Transverse colon (tissue), 3 donors: Measurements from ENCODE around the gene TFRC.

Experiments
- EP300 ChIP-seq: sonication (generic); formaldehyde crosslinking; IDR thresholded peaks from one replicate; pipeline ENCODE4 v1.6.1; 2017; ENCODE audit warnings: antibody characterized with exemption, low read depth
- POLR2A ChIP-seq: fragments of 450-650 bp; IDR thresholded peaks from one replicate; pipeline ENCODE4 v1.6.1; 2016; ENCODE audit warnings: antibody characterized with exemption, mild to moderate bottlenecking, moderate library complexity
- TF ChIP-seq, protein P1 (sequence below), 5 experiments: fragments of 200-600 bp in 3 of 5; fragments of 450-650 bp in 2 of 5; sonication (generic) in 3 of 5; IDR thresholded peaks; 1 replicate in 2 of 5; 2 replicates in 3 of 5; pipeline ENCODE4 v1.5.1; 2016 to 2017; ENCODE audit warnings: antibody characterized with exemption in 5 of 5, inconsistent platforms in 3 of 5, mild to moderate bottlenecking in 2 of 5, moderate library complexity in 1 of 5

DNA sequence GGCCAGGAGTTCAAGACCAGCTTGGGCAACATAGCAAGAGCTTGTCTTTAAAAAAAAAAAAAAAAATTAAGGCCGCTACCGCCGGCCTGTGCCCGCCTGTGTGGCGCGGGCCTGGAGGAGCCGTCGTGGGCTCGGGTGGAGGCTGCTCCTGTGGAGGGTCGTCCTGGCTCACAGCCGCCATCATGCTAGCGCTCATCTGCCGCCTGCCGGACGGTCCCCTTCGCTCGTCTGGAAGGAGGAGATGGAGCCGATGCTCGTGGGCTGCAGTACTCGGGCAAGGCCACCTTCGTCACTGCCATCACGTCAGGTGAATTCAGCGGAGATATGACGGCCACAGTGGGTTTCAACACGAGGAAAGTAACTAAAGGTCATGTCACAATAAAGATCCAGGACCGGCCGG, 37.4 kb downstream of the TFRC start:
- TF ChIP-seq, protein P1, sequence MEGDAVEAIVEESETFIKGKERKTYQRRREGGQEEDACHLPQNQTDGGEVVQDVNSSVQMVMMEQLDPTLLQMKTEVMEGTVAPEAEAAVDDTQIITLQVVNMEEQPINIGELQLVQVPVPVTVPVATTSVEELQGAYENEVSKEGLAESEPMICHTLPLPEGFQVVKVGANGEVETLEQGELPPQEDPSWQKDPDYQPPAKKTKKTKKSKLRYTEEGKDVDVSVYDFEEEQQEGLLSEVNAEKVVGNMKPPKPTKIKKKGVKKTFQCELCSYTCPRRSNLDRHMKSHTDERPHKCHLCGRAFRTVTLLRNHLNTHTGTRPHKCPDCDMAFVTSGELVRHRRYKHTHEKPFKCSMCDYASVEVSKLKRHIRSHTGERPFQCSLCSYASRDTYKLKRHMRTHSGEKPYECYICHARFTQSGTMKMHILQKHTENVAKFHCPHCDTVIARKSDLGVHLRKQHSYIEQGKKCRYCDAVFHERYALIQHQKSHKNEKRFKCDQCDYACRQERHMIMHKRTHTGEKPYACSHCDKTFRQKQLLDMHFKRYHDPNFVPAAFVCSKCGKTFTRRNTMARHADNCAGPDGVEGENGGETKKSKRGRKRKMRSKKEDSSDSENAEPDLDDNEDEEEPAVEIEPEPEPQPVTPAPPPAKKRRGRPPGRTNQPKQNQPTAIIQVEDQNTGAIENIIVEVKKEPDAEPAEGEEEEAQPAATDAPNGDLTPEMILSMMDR (IDR thresholded peaks at IDR 0.05) = no peak
- TF ChIP-seq POLR2A = no peak
- no peak for TF ChIP-seq EP300
